Thoracic aorta (tissue), 2 donors: Measurements from ENCODE around the gene TMPRSS3. TPM values are rescaled to one million over a fixed set of nuclear protein-coding genes. Genes with fewer than 3 reads are reported as not detected.

Experiments used
- ATAC-seq: fragments of 150-250 bp; one replicate; pipeline ENCODE4 v1.8.0; 2017; ENCODE audit warnings: low read depth; ENCODE audit not compliant: insufficient number of reproducible peaks, low FRiP score
- DNase-seq: peaks from one replicate; pipeline ENCODE4 v3.0.0-alpha.2; 2020; ENCODE audit warnings: low spot score
- H3K27ac ChIP-seq, 2 donors: fragments of 200-600 bp; sonication (generic); 1 replicate in 1 of 2; 2 replicates in 1 of 2; pipeline ENCODE4 v1.5.1; 2016; ENCODE audit warnings: mild to moderate bottlenecking in 2 of 2, moderate library complexity in 2 of 2
- H3K27me3 ChIP-seq: fragments of 200-600 bp; sonication (generic); replicated peaks from 2 replicates; pipeline ENCODE4 v1.6.0; 2016; ENCODE audit warnings: mild to moderate bottlenecking; ENCODE audit not compliant: insufficient read depth
- H3K36me3 ChIP-seq: fragments of 200-600 bp; sonication (generic); one replicate; pipeline ENCODE4 v1.5.1; 2016
- H3K4me1 ChIP-seq, 2 donors: fragments of 200-600 bp; sonication (generic); 1 replicate in 1 of 2; 2 replicates in 1 of 2; pipeline versions ENCODE4 v1.5.1 to v1.6.0; 2016; ENCODE audit warnings: low read depth in 2 of 2, mild to moderate bottlenecking in 1 of 2; ENCODE audit not compliant: control insufficient read depth in 1 of 2
- H3K4me3 ChIP-seq: fragments of 200-600 bp; sonication (generic); 2 replicates; pipeline ENCODE4 v1.5.1; 2016; ENCODE audit warnings: mild to moderate bottlenecking
- H3K9me3 ChIP-seq: fragments of 200-600 bp; sonication (generic); 2 replicates; pipeline ENCODE4 v1.5.1; 2016
- total RNA-seq, 2 donors: library from RNA; depleted of rRNA; stranded (reverse); fragments of >200 nt; gene quantifications; one replicate each; pipeline versions ENCODE4 v1.1.0 to v1.2.3, GENCODE V29; 2016
- TF ChIP-seq, protein P1 (sequence below): fragments of 200-600 bp; sonication (generic); IDR thresholded peaks from one replicate; pipeline ENCODE4 v1.5.1; 2019; ENCODE audit warnings: antibody characterized with exemption

Gene TMPRSS3
- total RNA-seq, 2 donors from 2014 or later, result not detected

DNA sequence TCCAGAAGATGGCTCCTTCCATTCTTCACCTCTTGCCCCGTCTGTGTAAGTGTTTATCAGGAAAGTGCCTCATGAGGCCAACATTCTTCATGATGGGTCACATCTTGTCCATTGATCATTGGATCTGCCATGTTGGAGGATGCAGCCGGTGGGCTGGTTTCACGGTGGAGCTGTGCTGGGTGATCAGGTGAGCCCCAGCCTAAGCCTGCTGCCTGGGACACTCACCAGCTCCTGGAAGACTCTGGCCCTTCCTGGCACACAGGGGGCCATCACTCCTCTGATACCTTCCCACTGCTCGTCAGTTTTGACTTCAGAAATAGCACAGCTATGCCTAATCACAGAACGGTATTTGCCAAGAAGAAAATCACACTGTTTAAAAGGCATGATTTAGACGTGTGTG, 46.1 kb upstream of the TMPRSS3 start:
- ATAC-seq (no peak), DNase-seq (no peak)
- H3K4me1 ChIP-seq, result no peaks in the 10 kb centered on the region
- H3K27ac ChIP-seq, result no peak overlapping the region
- no peaks in the 10 kb centered on the region for H3K36me3 ChIP-seq
- TF ChIP-seq, protein P1, sequence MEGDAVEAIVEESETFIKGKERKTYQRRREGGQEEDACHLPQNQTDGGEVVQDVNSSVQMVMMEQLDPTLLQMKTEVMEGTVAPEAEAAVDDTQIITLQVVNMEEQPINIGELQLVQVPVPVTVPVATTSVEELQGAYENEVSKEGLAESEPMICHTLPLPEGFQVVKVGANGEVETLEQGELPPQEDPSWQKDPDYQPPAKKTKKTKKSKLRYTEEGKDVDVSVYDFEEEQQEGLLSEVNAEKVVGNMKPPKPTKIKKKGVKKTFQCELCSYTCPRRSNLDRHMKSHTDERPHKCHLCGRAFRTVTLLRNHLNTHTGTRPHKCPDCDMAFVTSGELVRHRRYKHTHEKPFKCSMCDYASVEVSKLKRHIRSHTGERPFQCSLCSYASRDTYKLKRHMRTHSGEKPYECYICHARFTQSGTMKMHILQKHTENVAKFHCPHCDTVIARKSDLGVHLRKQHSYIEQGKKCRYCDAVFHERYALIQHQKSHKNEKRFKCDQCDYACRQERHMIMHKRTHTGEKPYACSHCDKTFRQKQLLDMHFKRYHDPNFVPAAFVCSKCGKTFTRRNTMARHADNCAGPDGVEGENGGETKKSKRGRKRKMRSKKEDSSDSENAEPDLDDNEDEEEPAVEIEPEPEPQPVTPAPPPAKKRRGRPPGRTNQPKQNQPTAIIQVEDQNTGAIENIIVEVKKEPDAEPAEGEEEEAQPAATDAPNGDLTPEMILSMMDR, result no peak
- H3K9me3 ChIP-seq, result no peaks in the 10 kb centered on the region
- H3K4me3 ChIP-seq, result no peak overlapping the region
- no peaks in the 10 kb centered on the region for H3K27me3 ChIP-seq

DNA sequence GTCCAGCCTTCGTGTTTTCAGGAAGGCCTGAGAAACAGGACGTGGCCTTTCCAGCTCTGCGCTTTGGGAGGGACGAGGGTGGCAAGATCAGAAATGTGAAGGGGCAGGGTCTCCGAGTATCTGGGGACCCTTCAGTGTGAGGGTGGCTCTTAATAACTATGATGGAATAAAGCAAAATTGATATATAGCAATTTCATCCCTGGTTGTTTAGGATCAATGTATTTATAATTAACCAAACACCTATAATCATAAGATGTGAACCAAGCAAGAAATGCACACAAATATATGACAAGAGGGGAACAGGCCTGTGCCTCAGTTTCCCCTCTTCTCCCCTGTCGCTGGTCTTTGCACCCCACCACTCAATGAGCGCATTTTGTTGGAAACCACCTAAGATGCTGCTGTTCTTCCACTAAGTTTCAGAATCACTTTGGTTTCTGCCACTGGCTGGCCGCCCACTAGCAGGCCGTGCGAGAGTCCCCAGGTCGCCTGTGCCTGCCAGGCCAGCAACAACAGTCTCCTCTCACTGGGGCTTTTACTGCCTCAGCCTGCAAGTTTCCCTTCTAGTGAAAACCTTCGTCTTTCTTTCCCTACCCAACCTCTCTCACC, 44.4 kb upstream of the TMPRSS3 start:
- DNase-seq, result no peak
- TF ChIP-seq, protein P1, result no peak

DNA sequence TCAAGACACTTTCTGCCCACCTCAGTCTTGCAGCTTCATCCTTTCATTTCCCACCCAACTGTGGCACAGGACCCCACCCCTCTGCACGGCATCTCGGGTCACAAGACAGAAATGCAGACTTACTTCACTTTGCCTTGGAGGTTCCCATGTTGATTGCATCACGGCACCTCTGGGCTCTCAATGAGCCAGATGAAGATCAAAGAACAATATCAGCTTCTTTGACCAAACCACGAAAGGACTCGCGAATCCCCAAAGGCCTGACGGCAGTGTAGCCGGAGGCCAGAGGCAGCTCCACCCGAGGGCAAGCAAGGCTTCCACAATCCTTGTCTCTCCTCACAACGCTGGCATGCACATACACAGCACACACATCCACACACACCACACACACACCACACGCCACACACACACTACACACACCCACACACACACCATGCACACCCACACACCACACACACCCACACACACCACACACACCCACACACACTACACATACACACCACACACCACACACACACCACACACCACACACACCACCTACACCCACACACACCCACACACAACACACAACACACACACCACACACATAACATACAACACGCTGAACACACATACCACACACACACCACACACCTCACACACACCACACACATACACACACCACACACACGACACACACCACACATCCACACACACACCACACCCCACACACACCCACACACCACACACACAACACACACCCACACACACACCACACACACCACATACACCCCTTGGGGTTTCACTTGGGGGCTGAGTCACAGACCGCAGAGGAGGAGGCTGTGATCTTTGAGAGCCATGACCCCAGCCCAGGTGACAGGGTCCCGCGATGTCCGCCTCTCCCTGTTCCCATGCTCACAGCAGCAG, 43.7 kb upstream of the TMPRSS3 start:
- Histone ChIP-seq H3K4me1 (no peaks in the 10 kb centered on the region), H3K36me3 (no peaks in the 10 kb centered on the region), H3K4me3 (no peak overlapping the region), H3K9me3 (no peaks in the 10 kb centered on the region), H3K27me3 (no peaks in the 10 kb centered on the region), H3K27ac (no peak overlapping the region)
- ATAC-seq, result no peak
- TF ChIP-seq, protein P1, result no peak
- no peak for DNase-seq

More for the DNA sequence above, 44.4 kb upstream of the TMPRSS3 start:
- H3K9me3 ChIP-seq, result no peaks in the 10 kb centered on the region
- no peaks in the 10 kb centered on the region for H3K27me3 ChIP-seq
- no peak overlapping the region for H3K27ac ChIP-seq
- H3K36me3 ChIP-seq, result no peaks in the 10 kb centered on the region
- no peak overlapping the region for H3K4me3 ChIP-seq
- no peaks in the 10 kb centered on the region for H3K4me1 ChIP-seq
- no peak for ATAC-seq

DNA sequence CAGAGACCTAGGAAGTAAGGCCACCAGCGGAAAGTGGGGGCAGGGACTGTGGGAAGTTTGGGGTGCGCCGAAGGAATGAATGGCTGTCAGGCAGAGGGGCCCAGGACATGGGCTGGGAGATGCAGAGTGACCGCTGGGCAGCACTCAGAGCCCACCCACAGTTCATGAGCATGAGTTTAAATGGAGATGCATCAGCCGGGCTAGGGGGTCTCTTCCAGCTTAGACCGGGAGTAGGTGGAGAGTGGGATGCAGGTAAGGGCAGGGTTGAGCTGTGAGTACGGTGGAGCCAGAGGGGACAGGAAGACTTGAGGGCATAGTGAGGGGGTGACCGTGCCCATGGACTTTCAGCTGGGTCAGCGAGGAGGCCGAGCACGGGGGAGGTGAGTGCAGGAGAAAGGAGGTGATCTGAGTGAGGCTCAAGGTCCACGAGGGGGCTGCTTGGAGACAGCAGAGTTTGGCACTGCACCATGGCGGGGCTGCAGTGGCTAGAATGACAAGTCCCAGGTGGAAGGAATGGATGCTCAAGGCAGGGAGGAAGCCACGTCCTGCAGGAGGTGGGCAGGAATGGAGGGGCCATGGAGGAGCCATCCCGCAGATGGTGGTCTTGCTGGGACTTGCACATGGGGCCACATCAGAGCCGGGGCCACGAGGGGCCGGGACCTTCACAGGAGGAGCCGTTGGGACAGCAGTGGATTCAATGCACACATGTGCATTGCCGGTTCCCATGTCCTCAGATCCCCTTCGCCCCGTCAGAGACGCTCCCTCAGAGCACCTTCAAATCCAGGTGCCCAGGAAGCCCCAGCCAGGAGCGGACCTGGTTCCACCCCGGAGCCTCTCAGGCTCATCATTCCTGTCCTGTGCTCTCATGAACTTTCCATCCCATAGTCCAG, 42.7 kb upstream of the TMPRSS3 start:
- no peak for DNase-seq
- no peak for ATAC-seq
- no peaks in the 10 kb centered on the region for H3K4me1 ChIP-seq
- H3K27me3 ChIP-seq, result no peaks in the 10 kb centered on the region
- no peak overlapping the region for H3K27ac ChIP-seq
- TF ChIP-seq, protein P1, result no peak
- no peaks in the 10 kb centered on the region for H3K36me3 ChIP-seq
- H3K9me3 ChIP-seq, result no peaks in the 10 kb centered on the region
- H3K4me3 ChIP-seq, result no peak overlapping the region

DNA sequence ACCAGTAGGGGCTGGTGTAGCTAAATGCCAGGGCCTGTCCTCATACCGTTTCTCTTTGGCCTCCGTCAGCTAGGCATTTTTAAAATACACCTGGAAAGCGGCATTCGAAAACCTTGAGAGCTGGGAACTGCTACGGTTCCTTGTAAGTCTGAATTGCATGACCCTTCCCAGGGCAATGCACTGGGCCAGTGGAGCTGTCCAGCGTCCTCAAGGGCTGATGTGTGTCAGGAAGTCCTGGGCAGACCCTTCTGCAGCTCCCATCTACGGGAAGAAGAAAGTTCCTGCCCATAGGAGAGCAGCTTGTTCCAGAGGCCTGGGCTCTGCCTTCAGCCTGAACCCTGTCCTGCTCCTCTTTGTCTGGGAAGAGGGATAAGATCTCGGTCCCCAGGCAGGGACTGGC, 41.9 kb upstream of the TMPRSS3 start:
- TF ChIP-seq, protein P1, result no peak
- H3K9me3 ChIP-seq, result peaks cover 3% of the 10 kb centered on the region
- ATAC-seq, result no peak
- no peaks in the 10 kb centered on the region for H3K36me3 ChIP-seq
- no peak overlapping the region for H3K4me3 ChIP-seq
- H3K27ac ChIP-seq, result no peak overlapping the region
- H3K27me3 ChIP-seq, result no peaks in the 10 kb centered on the region
- no peaks in the 10 kb centered on the region for H3K4me1 ChIP-seq
- DNase-seq, result no peak
